GM12878 (cell line): ENCODE measurements around the gene TMC8. TPM values are rescaled to one million over a fixed set of nuclear protein-coding genes. Genes with fewer than 3 reads are reported as not detected.

Source experiments
- BCLAF1 ChIP-seq: fragments of 450-650 bp; IDR thresholded peaks from 2 replicates; pipeline ENCODE4 v1.6.1; 2017; ENCODE audit warnings: antibody characterized with exemption, mild to moderate bottlenecking, moderate library complexity
- BMI1 ChIP-seq: fragments of 450-650 bp; IDR thresholded peaks from 2 replicates; pipeline ENCODE4 v1.6.1; 2016; ENCODE audit warnings: mild to moderate bottlenecking, moderate library complexity, borderline replicate concordance
- CTCF ChIP-seq, 3 experiments: IDR thresholded peaks in 2 of 3; conservative IDR thresholded peaks in 1 of 3; 2 replicates each; pipeline ENCODE4 v1.5.1; 2011; ENCODE audit warnings: low read depth in 3 of 3, low read length in 3 of 3, mild to moderate bottlenecking in 3 of 3, control low read depth in 2 of 3, moderate library complexity in 2 of 3, inconsistent platforms in 1 of 3, mixed read lengths in 1 of 3; ENCODE audit not compliant: control insufficient read depth in 2 of 3, insufficient read depth in 1 of 3; ENCODE audit errors: extremely low read depth in 1 of 3
- ELK1 ChIP-seq: IDR thresholded peaks from 2 replicates; pipeline ENCODE4 v1.6.1; 2012; ENCODE audit warnings: low read depth, low read length, improper control_type of control experiment
- ETV6 ChIP-seq, 2 experiments: fragments of 450-650 bp in 1 of 2; IDR thresholded peaks in 1 of 2; conservative IDR thresholded peaks in 1 of 2; 2 replicates each; pipeline ENCODE4 v1.6.1; 2014; ENCODE audit warnings: antibody characterized with exemption in 1 of 2, borderline replicate concordance in 1 of 2, low read depth in 1 of 2, mild to moderate bottlenecking in 1 of 2, moderate library complexity in 1 of 2
- NR2C2 ChIP-seq: IDR thresholded peaks from 2 replicates; pipeline ENCODE4 v1.6.1; 2011; ENCODE audit warnings: borderline replicate concordance, low read depth; ENCODE audit not compliant: control insufficient read depth, insufficient read length
- NRF1 ChIP-seq: conservative IDR thresholded peaks from 2 replicates; pipeline ENCODE4 v1.6.1; 2011; ENCODE audit warnings: mild to moderate bottlenecking, low read depth, low read length, improper control_type of control experiment
- PKNOX1 ChIP-seq: fragments of 450-650 bp; IDR thresholded peaks from 2 replicates; pipeline ENCODE4 v1.6.1; 2016; ENCODE audit warnings: mild to moderate bottlenecking
- POLR2AphosphoS5 ChIP-seq: IDR thresholded peaks from 2 replicates; pipeline ENCODE4 v1.6.1; 2011; ENCODE audit warnings: mild to moderate bottlenecking, low read length, inconsistent platforms
- RBBP5 ChIP-seq: fragments of 200-600 bp; sonication (generic); conservative IDR thresholded peaks from 2 replicates; pipeline ENCODE4 v1.6.1; 2016
- RUNX3 ChIP-seq: IDR thresholded peaks from 2 replicates; pipeline ENCODE4 v1.6.1; 2012; ENCODE audit warnings: low read length, inconsistent platforms
- SKIL ChIP-seq: fragments of 450-650 bp; IDR thresholded peaks from 2 replicates; pipeline ENCODE4 v1.6.1; 2017; ENCODE audit warnings: mild to moderate bottlenecking, low read depth, inconsistent platforms; ENCODE audit not compliant: poor library complexity, severe bottlenecking
- YBX1 ChIP-seq: fragments of 450-650 bp; IDR thresholded peaks from 2 replicates; pipeline ENCODE4 v1.6.1; 2016; ENCODE audit warnings: antibody characterized with exemption
- ZBTB11 ChIP-seq: fragments of 450-650 bp; formaldehyde crosslinking; IDR thresholded peaks from 2 replicates; pipeline ENCODE4 v1.5.0; 2022; ENCODE audit warnings: mild to moderate bottlenecking, missing genetic modification characterization
- polyA plus RNA-seq, 11 experiments: library from polyadenylated mRNA; depleted of rRNA in 4 of 11; unstranded in 6 of 11; stranded (reverse) in 5 of 11; fragments of >200 nt; fragmentation: Nextera tagmentation in 4 of 11; fragmentation: Illumina TruSeq in 1 of 11; extraction: Ambion mirVana in 4 of 11; extraction: Trizol in 1 of 11; gene quantifications; 1 replicate in 1 of 11; 2 replicates in 10 of 11; pipeline versions ENCODE4 v1.2.1 to v1.2.3, GENCODE V29; 2011 to 2016; ENCODE audit warnings: inconsistent platforms in 2 of 11, missing spikeins in 2 of 11, low read depth in 1 of 11
- total RNA-seq, 4 experiments: library from RNA; depleted of rRNA in 3 of 4; stranded (reverse); fragments of >200 nt in 3 of 4; fragmentation: Illumina TruSeq in 1 of 4; extraction: Trizol in 1 of 4; gene quantifications; 2 replicates each; pipeline versions ENCODE4 v1.2.1 to v1.2.3, GENCODE V29; 2013 to 2021

TMC8 gene
- total and polyA plus RNA-seq, 10 of the 15 experiments (the other 5 are each of a cell fraction or from before 2014, with no cell fraction given) = 2.7 to 128 (median 40.0) TPM

GRCh38 chr17:78131172-78132083 lies 857 bp downstream of the TMC8 start (continued):
- TF ChIP-seq BCLAF1 (no peak), ELK1 (no peak), NR2C2 (no peak), ETV6 (conservative IDR thresholded peaks at IDR 0.05 in 1 of 2, IDR thresholded peaks at IDR 0.05 in 1 of 2; ENCODE audit: borderline replicate concordance in 1 of 2, low read depth in 1 of 2) (no peak), RBBP5 (no peak), CTCF (IDR thresholded peaks at IDR 0.05 in 2 of 3, conservative IDR thresholded peaks at IDR 0.05 in 1 of 3; ENCODE audit: control insufficient read depth in 2 of 3, extremely low read depth in 1 of 3, insufficient read depth in 1 of 3, low read depth in 3 of 3, low read length in 3 of 3) (no peak), POLR2AphosphoS5 (peak; percentile 73), YBX1 (no peak), ZBTB11 (CRISPR knock-in tag) (no peak), RUNX3 (no peak), SKIL (no peak), PKNOX1 (peak; percentile 37; the same call in 1 of the 2 replicates), NRF1 (0 out of 2 replicates have a peak, but pooled peaks have one; percentile 16), BMI1 (no peak)
